ENCODE data around the gene MCM10.
"Not testable (repeated sequence)": the region's sequence is repeated elsewhere in the genome, so short reads cannot be mapped to it uniquely, and the experiment has no call there.

The MCM10 gene

DNA sequence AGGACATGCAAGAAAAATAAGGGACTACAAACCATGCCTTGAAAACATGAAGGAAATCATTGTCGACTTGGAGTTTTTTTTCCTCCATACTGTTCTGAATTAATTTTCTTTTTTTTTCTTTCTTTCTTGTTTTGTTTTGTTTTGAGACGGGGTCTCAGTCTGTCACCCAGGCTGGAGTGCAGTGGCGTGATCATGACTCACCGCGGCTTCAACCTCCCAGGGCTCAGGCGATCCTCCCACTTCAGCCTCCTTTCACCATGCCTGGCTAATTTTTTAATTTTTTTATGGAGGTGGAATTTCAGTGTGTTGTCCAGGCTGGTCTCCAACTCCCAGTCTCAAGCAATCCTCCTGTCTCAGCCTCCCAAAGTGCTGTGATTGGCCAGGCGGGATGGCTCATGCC is 61.2 kb downstream of the MCM10 start:
- DNase-seq, result no peak

DNA sequence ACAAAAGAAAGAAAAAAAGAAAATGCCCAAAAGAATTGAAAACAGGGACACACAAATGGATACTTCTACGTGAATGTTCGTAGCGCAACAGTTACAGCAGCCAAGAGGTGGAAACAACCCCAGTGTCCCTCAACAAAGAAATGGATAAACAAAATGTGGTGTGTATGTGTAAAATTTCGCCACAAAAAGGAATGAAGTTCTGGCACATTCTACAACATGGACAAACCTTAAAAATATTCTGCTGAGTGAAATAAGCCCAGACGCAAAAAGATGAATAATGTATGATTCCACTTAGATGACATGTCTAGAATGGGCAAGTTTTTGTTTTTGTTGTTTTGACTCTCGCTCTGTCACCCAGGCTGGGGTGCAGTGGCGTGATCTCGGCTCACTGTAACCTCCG is 61.9 kb downstream of the MCM10 start:
- DNase-seq, result no peak

DNA sequence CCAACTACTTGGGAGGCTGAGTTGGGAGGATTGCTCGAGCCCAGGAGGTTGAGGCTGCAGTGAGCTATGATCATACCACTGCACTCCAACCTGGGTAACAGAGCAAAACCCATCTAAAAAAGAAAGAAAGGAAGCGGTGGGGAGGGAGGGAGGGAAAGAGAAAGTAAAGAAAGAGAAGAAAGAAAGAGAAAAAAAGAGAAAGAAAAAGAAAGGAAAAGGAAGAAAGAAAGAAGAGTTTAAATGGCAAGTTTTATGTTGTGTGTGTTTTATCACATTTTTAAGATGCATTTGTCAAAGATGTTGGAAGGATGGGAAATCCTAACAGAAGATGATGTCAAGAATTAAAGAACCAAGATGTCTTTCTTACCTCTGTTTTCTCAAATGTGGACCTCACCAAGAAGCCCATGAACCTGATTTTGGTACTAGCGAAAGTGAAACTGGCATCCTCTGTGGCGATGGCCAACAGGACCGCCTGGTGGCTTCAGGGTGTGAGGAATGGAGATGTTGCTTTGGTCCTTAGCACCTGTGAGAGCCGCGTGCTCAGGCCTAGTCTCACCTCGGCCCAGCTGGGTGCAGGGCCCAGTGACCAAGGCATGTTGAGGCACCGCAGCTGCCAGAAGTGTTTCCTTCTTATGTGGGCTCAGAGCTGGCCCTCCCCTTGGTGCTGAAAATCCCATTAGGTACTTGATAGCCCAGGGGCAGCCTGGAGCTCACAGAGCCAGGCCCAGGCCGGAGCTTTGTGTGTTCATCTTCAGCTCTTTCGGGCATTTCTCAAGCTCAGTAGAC is 63.0 kb downstream of the MCM10 start:
- peak; percentile 19 for DNase-seq

DNA sequence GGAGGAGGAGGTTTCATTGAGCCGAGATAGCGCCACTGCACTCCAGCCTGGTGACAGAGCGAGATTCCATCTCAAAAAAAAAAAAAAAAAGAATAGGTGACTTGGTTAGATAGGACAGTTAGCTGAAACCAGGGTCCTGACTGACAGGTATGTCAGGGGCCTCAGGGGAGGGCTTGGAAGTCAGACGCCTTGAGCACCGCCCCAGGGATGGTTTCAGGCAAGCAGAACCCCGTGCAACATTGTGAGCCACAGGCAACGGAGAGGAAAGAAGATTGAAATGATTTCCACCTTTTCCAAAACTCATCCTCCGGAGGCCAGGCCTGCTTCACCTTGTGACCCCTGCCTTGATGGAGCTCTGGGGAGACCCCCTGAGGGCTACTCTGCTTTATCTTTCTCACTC is 64.2 kb downstream of the MCM10 start:
- no peak for DNase-seq

DNA sequence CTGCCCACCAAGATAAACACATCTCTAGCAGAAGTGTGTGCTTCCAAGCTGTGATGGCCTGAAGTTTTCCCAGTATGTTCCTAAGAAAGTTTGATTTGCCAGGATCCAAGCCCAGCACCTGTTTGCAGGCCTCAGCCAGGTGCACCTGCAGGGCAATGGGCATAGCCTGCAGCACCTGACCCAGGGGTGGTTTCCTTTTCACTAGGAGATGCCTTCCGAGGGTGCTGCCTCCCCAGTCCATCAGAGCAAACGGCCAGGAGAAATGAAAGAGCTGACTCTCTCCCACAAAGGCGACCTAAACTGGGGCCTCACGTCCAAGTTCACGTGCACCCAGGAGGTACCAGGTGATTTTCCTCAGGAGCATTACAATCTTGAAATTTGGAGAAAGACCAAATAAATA is 65.7 kb downstream of the MCM10 start:
- no peak for DNase-seq

DNA sequence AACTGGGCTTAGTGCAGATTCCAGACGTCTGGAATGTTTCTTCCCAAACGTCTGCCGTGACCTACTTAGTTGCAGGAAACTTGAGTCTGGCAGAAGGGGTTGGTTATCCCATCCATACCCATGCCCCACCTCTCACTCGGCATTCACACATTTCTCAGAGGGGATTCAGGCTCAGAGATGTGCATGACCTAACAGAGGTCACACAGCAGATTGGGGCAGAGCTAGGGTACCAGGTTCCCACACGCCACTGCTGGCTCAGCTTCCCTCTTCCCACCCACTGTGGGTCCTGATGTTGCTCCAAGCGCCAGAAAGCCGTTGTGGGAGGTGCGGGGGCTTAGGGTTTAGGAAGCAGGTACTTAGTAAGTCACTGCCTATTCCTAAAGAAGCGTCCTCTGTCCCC is 69.8 kb downstream of the MCM10 start:
- no peak for DNase-seq

DNA sequence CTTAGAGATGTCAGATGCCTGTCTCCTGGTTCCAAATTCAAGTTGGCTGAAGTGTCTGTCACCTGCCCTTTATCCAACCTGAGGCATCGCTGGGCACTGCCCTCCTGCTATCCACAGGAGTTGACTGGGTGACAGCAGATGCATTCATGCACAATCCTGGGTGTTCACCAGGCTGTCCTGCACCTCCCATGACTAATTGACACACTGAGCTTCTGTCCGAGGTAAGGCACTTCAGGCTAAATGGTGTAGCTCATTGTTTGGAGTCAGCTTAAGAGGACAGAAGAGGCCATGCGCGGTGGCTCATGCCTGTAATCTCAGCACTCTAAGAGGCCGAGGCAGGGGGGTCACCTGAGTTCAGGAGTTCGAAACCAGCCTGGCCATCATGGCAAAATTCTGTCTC is 70.5 kb downstream of the MCM10 start:
- DNase-seq, result no peak

DNA sequence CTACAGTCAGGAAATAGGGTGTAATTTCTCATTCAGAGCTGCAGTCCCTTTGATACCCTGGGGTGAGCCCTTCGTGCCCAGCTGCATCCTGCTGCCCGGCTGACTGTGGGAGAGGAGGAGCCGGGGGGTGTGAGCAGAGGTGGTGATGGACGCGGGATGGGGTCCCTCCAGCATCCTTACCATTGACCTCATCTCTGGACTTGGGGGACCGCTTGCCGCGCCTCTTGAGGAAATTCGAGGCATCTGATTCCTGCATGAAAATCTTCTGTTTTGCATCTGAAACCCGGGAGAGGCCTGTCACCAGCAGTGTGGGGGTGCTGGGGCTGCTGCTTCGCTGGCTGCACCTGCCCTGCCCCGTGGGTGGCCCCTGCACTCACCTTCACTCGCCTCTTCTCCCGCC is 72.0 kb downstream of the MCM10 start:
- DNase-seq, result no peak

DNA sequence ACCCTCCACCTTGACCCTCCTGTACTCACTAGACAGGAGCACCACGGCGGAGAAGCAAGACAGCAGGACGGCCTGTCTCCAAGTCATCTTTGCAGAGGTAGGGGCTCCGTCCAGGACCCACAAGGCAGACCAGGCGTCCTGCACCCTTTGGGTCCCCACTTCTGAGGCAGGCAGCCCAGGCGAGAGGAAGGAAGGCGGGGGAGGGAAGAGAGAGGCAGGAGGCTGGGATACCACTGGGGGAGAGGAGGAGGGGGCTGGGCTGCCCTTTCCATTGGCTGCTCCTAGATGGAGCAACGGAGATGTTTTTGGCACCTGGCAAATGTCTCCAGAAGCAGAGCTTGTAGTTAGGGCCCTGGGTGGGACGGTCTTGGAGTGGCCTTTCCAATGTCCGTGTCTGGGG is 72.8 kb downstream of the MCM10 start, which contains the start of gene UCMA:
TSS of gene UCMA (minus strand) at position 203 of the 400 bp plus-strand sequence. CDS start at position 87, 116 bp downstream.
- no peak for DNase-seq

DNA sequence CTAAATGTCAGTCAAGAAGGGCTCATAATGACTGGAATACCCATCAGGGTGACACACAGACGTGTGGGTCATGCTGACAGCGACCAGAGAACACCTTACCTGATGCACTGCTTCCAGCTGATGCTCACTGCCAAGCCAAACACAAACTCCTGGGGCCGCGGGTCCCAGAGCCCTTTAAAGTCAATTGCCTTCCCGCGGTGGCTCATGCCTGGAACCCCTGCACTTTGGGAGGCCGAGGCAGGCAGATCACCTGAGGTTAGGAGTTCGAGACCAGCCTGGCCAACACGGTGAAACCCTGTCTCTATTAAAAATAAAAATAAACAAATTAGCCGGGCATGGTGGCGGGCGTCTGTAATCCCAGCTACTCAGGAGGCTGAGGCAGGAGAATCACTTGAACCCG is 73.4 kb downstream of the MCM10 start:
- DNase-seq, result not testable (repeated sequence)

DNA sequence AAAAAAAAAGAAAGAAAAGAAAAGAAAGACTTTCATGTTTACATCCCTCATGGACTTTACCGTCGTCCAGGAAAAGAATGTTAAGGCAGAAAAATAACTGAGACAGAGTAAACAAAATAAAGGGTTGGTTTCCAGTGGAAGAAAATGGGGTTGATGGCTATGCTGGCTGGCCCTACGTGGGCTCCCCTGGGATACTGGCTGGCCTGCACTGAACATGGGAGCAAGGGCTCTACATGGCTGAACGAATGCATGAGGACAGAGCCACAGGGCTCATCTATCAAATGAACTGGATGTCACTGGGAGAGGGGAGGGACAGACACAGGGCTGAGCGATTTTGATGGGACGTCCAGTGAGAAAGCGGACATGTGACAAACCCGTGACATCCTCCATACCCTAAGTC is 75.3 kb downstream of the MCM10 start:
- DNase-seq, result no peak

DNA sequence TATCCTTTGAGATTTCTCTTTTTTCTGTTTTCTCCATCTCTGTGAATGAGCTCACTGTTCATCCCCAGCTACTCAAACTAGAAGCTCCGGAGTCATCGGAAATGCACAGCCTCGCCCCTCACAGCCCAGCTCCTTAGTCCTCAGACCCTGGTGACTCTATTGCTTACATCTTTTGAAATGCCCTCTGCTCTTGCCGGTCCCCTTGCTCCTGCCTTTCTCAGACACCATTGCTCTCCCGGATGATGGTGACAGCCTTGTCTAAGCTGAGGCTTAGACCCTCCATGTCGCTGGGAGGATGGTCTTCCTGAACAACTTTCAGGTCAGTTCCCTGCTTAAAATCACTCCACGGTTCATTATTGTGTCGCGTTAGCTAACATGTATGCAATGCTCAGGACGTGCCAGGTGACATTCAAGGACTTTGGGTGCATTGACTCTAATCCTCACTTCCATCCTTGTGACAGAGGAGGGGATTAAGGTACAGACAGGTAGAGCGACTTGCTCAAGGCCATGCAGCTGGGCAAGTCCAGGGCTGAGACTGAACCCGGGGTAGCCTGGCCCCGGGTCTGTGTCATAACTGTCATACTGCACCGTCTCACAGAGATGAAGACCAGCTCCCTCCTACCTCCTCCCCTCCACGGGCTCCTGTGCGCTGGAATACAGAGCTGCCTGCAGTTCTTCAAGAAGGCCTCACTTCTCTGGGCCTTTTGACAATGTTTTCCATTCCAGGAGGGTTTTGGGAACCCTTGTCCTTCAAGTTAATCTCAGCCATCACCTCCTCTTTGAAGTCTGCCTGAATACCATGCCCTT is 77.1 kb downstream of the MCM10 start:
- DNase-seq, result no peak

DNA sequence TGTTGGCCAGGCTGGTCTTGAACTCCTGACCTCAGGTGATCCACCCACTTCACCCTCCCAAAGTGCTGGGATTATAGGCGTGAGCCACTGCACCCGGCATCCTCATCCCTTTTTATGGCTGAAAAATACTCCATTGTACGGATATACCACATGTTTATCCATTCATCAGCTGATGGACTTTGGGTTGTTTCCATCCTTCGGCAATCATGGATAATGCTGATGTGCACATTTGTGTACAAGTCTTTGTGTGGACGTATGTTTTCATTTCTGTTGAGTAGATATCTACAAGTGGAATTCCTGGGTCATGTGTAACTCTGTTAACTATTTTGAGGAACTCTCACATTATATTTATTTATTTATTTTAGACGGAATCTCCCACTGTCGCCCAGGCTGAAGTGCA is 78.6 kb downstream of the MCM10 start:
- DNase-seq, result no peak

DNA sequence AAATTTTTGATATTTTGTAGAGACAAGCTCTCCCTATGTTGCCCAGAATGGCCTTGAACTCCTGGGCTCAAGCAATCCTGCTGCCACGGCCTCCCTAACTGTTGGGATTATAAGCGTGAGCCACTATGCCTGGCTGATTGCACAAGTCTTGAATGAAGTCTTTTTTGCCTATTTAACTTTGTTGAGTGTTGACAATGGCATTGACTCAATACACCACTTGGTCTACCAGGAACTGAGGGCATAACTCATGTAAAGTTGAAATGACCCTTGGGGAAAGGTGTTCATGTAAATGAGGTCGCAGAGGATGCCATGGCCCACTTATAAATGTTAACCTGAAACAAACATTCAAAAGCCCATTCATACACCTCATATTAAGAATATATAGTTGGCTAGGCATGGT is 80.3 kb downstream of the MCM10 start:
- no peak for DNase-seq

DNA sequence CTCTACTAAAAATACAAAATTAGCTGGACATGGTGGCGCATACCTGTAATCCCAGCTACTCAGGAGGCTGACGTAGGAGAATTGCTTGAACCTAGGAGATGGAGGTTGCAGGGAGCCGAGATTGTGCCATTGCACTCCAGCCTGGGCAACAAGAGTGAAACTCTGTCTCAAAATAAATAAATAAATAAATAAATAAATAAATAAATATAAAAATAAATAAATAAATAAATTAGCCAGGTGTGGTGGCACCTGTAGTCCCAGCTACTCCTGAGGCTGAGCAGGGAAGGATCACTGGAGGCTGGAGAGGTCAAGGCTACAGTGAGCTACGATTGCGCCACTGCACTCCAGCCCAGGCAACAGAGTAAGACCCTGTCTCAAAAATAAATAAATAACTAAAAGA is 80.9 kb downstream of the MCM10 start:
- not testable (repeated sequence) for DNase-seq

DNA sequence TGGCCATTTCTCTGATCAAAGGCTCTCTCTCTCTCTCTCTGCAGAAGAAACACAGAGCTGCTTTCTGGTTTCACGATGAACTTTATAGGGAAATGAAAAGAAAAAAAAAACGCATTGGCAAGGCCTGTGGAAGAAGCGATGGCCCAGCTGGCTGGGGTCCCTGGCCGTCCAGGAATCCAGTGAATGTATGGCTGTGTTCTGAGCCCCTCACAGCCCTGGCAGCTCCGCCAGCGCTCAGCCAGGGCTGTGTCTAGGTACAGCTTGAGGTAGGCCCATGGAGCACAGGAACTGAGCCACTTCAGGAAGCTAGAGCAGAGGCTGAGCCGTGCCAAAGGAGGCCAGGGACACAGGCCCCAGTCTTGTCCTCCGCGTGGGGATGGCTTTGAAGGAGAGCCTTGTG is 85.9 kb downstream of the MCM10 start:
- no peak for DNase-seq

DNA sequence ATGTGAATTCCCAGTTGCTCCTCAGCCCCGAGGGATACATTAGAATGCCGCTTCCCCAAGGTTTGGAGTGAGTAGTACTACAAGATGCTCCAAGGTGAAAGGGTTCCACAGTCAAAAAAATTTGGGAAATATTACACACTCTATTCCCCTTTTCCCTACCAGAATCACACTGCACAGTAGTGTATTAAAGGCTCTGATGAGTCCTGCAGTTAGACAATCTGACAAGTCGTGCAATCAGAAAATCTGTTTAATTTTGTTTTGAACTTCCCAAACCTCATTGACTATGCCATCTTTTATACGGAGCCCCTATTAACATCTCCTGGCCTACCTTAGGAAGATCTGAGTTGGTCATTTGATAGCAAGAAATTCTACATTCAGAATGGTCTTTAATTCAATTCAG is 86.4 kb downstream of the MCM10 start:
- no peak for DNase-seq

DNA sequence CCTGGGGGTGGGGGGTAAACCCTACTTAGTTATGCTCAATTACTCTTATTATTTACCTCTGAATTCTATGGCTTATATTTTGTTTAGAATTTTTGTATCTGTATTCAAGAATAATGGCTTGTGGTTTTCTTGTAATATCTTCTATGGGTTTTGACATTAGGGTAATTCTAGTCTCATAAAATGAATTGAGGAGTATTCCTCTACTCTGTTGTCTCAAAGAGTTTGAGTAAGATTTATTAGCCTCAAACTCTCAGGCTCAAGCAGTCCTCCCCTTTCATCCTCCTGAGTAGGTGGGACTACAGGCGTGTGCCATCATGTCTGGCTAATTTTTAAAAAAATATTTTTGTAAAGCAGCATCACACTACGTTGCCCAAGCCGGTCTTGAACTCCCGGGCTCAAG is 92.4 kb downstream of the MCM10 start:
- DNase-seq, result no peak

DNA sequence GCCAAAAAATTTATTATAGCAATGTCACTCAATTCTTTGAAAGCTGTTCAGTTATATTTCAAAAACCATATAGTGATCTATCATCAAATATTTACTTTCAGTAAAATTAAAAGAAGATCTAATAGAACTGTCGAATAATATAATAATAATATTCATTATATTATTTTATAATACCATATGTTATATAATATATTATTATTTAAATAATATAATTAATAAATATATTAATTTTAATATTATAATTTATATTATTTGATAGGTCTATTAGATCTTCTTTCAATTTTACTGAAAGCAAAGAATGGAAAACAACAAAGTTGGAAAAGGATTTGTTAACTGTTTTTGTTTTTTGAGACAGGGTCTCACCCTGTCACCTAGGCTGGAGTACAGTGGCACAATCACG is 95.3 kb downstream of the MCM10 start:
- DNase-seq, result no peak

DNA sequence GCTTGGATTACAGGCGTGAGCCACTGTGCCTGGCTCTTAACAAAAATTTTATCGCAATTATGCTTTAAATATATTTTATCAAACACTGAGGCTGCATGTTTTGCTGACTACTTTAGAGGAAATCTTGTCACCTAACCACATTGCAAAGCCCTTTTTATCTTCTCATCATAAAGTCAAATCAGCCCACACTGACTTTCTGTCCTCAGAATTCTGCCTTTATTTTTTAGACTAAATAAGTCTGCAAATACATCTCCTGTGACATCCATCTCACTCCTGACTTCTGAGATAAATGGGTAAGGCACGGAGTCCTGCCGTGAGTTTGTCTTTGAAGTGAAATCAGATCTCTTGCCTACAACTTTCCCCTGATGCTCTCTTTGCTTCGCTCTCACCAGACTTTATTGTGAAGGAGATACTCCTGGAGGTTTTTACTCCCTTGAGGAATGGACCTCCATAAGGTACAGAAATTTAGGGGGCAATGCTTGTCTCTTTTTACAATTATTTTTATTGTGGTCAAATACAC is 96.3 kb downstream of the MCM10 start:
- DNase-seq, result no peak
